Esophagus squamous epithelium (tissue), 5 donors: Measurements from ENCODE around the gene DDX19B. TPM values are rescaled to one million over a fixed set of nuclear protein-coding genes. Genes with fewer than 3 reads are reported as not detected.
A peak's percentile ranks its signal among the peaks of the same experiment; 100 is the strongest.
"Not testable (repeated sequence)": the region's sequence is repeated elsewhere in the genome, so short reads cannot be mapped to it uniquely, and the experiment has no call there.

ENCODE experiments used
- DNase-seq: peaks from one replicate; lab custom pipeline; 2025; lab: John Stamatoyannopoulos, UW
- H3K27ac ChIP-seq, 4 donors: fragments of 200-600 bp; sonication (generic); one replicate each; pipeline ENCODE4 v1.5.1; 2016 to 2019; ENCODE audit warnings: mild to moderate bottlenecking in 1 of 4
- H3K27me3 ChIP-seq, 4 donors: fragments of 200-600 bp; sonication (generic); 1 replicate in 3 of 4; 2 replicates in 1 of 4; pipeline versions ENCODE4 v1.5.1 to v1.6.0; 2017 to 2021; ENCODE audit warnings: antibody characterized with exemption in 1 of 4
- H3K36me3 ChIP-seq, 3 donors: fragments of 200-600 bp; sonication (generic); one replicate each; pipeline ENCODE4 v1.5.1; 2016 to 2019
- H3K4me1 ChIP-seq, 3 donors: fragments of 200-600 bp; sonication (generic); one replicate each; pipeline ENCODE4 v1.5.1; 2017 to 2019
- H3K4me3 ChIP-seq, 4 donors: fragments of 200-600 bp; sonication (generic); 1 replicate in 3 of 4; 2 replicates in 1 of 4; pipeline ENCODE4 v1.5.1; 2016 to 2019; ENCODE audit warnings: mild to moderate bottlenecking in 2 of 4, moderate library complexity in 1 of 4
- H3K9me3 ChIP-seq, 3 donors: fragments of 200-600 bp; sonication (generic); one replicate each; pipeline ENCODE4 v1.5.1; 2016 to 2019
- CTCF ChIP-seq, 6 experiments: fragments of 450-650 bp in 4 of 6; fragments of 200-600 bp in 2 of 6; sonication (generic) in 2 of 6; IDR thresholded peaks; one replicate each; pipeline ENCODE4 v1.5.1; 2016 to 2019; ENCODE audit warnings: antibody characterized with exemption in 6 of 6, mild to moderate bottlenecking in 4 of 6, moderate library complexity in 4 of 6
- POLR2A ChIP-seq, 4 donors: fragments of 450-650 bp; IDR thresholded peaks; one replicate each; pipeline ENCODE4 v1.6.1; 2017; ENCODE audit warnings: antibody characterized with exemption in 4 of 4, mild to moderate bottlenecking in 4 of 4, moderate library complexity in 3 of 4
- WGBS, 2 donors: methylation state at CpG; one replicate each; pipeline ENCODE4 v1.1.5; 2018; 5-methylcytosine and 5-hydroxymethylcytosine counted together
- intact Hi-C: fragments of 100-400 bp; cut with DNase I; formaldehyde crosslinking; loops from one replicate; pipeline ENCODE4 v1.15.0; 2022
- total RNA-seq, 4 donors: library from RNA; depleted of rRNA; stranded (reverse); fragments of >200 nt; gene quantifications; one replicate each; pipeline ENCODE4 v1.1.0, GENCODE V29; 2016
- donor health status: DM: yes; HTN: yes; CAD: no.

DDX19B gene
- total RNA-seq, 4 donors from 2014 or later, result 15.5 to 35.3 (median 24.3) TPM

DNA sequence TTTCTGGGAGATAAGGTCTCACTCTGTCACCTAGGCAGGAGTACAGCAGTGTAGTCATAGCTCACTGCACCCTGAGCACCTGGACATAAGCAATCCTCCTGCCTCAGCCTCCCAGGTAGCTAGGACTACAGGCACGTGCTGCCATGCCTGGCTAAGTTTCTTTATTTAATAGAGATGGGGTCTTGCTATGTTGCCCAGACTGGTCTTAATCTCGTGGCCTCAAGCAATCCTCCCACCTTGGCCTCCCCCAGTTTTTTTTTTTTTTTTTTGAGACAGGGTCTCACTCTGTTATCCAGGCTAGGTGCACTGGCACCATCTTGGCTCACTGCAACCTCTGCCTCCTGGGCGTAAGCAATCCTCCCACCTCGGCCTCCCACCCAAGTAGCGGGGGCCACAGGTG is 21.1 kb downstream of the DDX19B start:
- no peak for DNase-seq
- Histone ChIP-seq H3K36me3 (peaks cover 6 to 100% (median 53%) of the 10 kb centered on the region in 3 donors), H3K27me3 (no peaks in the 10 kb centered on the region)

GRCh38 chr16:70324998-70325747 is 26.2 kb downstream of the DDX19B start:
- no peak for DNase-seq
- peaks cover 0 to 100% (median 29%) of the 10 kb centered on the region in 3 donors for H3K36me3 ChIP-seq
- no peak overlapping the region for H3K4me3 ChIP-seq
- no peak overlapping the region for H3K27ac ChIP-seq
- H3K9me3 ChIP-seq, result no peaks in the 10 kb centered on the region
- WGBS, 2 donors, result 86 to 92% methylated on average over 7 of the region's 7 CpGs
- H3K27me3 ChIP-seq, result no peaks in the 10 kb centered on the region
- no peaks in the 10 kb centered on the region for H3K4me1 ChIP-seq
- intact Hi-C loops, result no loop called here
- TF ChIP-seq POLR2A (IDR thresholded peaks at IDR 0.05), result no peak
- no peak for TF ChIP-seq CTCF (IDR thresholded peaks at IDR 0.05)

More for the DNA sequence above, 21.1 kb downstream of the DDX19B start:
- TF ChIP-seq CTCF (IDR thresholded peaks at IDR 0.05), result no peak
- TF ChIP-seq POLR2A (IDR thresholded peaks at IDR 0.05), result no peak
- no peak overlapping the region for H3K27ac ChIP-seq
- no peaks in the 10 kb centered on the region for H3K4me1 ChIP-seq
- intact Hi-C loops, result no loop called here
- WGBS, 2 donors, result 96 to 99% methylated on average over 5 of the region's 5 CpGs
- H3K4me3 ChIP-seq, result no peak overlapping the region
- H3K9me3 ChIP-seq, result no peaks in the 10 kb centered on the region

DNA sequence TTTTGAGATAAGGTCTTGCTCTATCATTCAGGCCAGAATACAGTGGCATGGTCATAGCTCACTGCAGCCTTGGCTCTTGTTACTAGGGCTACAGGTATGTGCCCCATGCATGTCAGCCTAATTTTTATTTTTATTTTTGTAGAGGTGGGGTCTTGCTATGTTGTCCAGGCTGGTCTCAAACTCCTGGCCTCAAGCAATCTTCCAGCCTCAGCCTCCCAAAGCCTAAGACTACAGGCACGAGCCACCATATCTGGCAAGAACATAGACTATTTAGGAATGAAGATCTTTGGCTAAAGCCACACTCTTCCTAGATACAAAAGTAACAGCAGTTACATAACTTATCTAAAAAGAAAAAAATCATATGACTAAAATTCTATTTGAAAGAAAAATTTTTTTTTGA is 32.1 kb downstream of the DDX19B start:
- Histone ChIP-seq H3K4me1 (no peaks in the 10 kb centered on the region), H3K27ac (no peak overlapping the region), H3K9me3 (no peaks in the 10 kb centered on the region), H3K27me3 (no peaks in the 10 kb centered on the region), H3K4me3 (no peak overlapping the region), H3K36me3 (peaks cover 0 to 97% (median 36%) of the 10 kb centered on the region in 3 donors)
- DNase-seq, result no peak
- WGBS, 2 donors, result 86% methylated on average over 1 of the region's 1 CpG
- intact Hi-C loops, result no loop called here
- TF ChIP-seq POLR2A (IDR thresholded peaks at IDR 0.05), result no peak
- no peak for TF ChIP-seq CTCF (IDR thresholded peaks at IDR 0.05)

DNA sequence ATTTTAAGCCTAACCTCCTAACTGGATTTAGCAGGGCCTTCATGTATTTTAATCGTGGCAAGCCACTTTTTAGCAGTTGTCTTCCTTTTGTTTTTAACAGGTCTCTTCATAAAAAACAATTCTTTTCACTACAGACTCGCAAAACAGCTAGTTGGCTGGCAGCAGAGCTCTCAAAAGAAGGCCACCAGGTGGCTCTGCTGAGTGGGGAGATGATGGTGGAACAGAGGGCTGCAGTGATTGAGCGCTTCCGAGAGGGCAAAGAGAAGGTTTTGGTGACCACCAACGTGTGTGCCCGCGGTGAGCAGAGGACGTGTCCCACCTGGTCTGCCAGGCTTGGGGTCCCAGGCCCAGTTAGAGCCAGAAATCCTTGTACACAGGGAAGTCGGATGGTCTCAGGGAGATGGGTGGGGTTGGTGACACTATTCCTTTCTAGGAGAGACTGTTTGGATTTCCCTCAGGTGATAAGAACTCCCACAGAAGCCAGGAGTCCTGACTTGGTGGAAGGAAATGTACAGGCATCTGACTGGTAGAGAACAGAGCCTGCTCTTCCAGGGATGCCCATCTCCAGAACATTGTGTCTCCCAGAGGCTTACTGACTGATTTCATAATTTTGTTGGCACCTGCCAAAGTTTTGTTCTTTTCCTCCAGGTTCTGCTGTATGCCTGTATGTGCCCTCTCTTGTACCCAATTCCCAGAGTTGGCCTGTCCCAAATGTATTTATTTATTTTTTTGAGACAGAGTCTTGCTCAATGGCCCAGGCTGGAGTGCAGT is 32.8 kb downstream of the DDX19B start:
- no peak for DNase-seq
- Histone ChIP-seq H3K9me3 (no peaks in the 10 kb centered on the region), H3K27ac (peak overlapping the region in 3 of 4 donors; percentile 26 to 46 (median 28)), H3K4me1 (no peaks in the 10 kb centered on the region), H3K4me3 (no peak overlapping the region), H3K36me3 (peaks cover 6 to 97% (median 35%) of the 10 kb centered on the region in 3 donors), H3K27me3 (no peaks in the 10 kb centered on the region)
- TF ChIP-seq CTCF (IDR thresholded peaks at IDR 0.05) (peak in 5 of 6 experiments; percentile 27 to 56 (median 32)), POLR2A (IDR thresholded peaks at IDR 0.05) (no peak)
- WGBS, 2 donors, result 59 to 68% methylated on average over 8 to 9 of the region's 9 CpGs
- intact Hi-C loops, result no loop called here

DNA sequence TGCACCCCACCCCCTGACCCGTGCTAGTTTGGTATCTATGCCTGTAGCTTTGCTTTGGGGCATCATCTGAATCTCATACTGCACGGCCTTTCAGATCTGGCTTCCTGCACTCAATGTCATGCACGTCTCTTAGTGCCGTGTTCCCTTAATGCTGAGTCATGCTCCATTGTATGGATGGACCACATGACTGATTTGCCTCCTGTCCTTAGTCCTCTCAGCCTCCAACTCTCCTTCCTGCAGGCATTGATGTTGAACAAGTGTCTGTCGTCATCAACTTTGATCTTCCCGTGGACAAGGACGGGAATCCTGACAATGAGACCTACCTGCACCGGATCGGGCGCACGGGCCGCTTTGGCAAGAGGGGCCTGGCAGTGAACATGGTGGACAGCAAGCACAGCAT is 33.7 kb downstream of the DDX19B start:
- H3K4me1 ChIP-seq, H3K9me3 ChIP-seq, H3K4me3 ChIP-seq, DNase-seq, H3K27me3 ChIP-seq, H3K27ac ChIP-seq, intact Hi-C loops: not testable (repeated sequence)
- 52 to 59% methylated on average over 4 to 5 of the region's 12 CpGs for WGBS, 2 donors
- peaks cover 6 to 90% (median 35%) of the 10 kb centered on the region in 3 donors for H3K36me3 ChIP-seq
